Cerebellar cortex (tissue), 1 donor: ENCODE results near the gene NRCAM.
"Not testable (repeated sequence)": the region's sequence is repeated elsewhere in the genome, so short reads cannot be mapped to it uniquely, and the experiment has no call there.

Experiments
- DNase-seq: peaks from one replicate; pipeline ENCODE4 v3.0.0-alpha.2; 2015; ENCODE audit warnings: low spot score

NRCAM gene

GRCh38 chr7:108274447-108274846, 181.8 kb downstream of the NRCAM start:
- DNase-seq = not testable (repeated sequence)

DNA sequence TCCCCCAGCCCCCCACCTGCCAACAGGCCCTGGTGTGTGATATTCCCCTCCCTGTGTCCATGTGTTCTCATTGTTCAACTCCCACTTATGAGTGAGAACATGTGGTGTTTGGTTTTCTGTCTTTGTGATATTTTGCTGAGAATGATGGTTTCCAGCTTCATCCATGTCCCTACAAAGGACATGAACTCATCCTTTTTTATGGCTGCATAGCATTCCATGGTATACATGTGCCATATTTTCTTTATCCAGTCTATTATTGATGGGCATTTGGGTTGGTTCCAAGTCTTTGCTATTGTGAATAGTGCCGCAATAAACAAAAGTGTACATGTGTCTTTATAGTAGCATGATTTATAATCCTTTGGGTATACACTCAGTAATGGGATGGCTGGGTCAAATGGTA, 183.3 kb downstream of the NRCAM start:
- DNase-seq = not testable (repeated sequence)

- no peak for DNase-seq
Observed at GRCh38 chr7:108270385-108271015, 185.7 kb downstream of the NRCAM start.

DNA sequence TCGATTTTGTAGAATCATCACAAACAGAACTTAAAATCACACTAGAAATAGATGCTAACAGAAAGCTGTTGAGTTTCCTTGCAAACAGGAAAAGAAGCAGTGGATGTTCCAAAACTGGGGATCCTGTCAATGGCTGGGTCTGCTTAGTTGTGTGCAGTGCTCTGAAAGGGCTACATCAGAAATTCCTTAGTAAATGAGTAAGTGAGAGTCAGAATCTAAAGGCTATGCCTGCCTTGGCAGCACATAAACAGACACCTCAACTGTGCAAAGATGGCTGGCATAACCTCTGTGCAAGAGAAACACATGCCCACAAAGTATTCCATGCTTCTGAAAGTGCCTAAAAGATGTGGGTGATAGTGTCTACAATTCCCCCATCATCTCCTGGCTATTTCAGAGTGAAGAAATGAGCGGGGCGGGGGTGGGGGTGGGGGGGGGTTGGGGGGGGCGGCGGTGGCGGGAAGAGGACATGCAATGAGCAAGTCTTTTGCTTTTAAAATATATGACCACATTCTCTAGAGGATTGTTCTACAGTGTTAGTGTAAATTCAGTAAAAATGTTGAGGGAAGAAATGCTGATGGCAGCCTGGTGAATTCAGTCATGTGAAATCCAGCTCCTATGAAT, 187.9 kb downstream of the NRCAM start:
- DNase-seq = no peak

GRCh38 chr7:108267615-108268014, 188.6 kb downstream of the NRCAM start:
- DNase-seq = no peak

DNA sequence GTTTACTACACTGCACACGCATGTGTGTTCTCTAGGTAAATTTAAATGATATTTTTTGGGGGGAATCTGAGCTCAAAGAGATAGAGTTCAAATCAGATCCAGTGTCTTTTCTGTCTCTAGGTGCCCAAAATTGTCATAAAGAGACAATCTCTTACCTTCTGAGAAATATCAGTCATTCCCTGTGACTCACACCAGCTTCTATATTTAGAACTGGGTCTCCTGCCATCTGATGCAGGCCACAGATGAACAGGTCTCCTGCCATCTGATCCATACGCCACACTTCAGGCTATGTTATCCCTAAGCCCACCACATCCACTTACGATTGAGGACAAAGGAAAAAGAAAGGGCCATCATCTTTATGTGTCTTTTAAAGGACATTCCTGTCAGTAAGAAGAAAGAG, 189.7 kb downstream of the NRCAM start:
- DNase-seq = peak; percentile 38

GRCh38 chr7:108266035-108266434, 190.2 kb downstream of the NRCAM start:
- DNase-seq = peak; percentile 26

DNA sequence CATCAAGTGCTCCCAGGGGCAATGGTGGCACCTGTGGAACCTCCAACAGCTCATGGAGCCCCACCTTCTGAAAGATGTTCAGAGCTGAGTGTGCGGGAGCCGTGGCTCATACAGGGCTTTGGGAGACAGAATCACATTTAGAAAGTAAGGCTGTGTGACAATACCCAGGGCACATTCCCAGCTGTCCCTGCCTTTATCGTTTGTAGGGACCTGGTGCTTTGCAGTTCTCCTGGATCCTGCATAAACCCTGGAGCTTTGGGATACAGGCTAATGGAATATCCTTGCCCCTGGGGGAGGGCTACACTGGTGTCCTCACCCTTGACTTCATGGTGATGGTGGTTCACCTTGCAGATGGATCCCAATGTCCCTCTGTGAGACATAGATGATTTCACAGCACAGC, 191.2 kb downstream of the NRCAM start:
- DNase-seq = no peak

DNA sequence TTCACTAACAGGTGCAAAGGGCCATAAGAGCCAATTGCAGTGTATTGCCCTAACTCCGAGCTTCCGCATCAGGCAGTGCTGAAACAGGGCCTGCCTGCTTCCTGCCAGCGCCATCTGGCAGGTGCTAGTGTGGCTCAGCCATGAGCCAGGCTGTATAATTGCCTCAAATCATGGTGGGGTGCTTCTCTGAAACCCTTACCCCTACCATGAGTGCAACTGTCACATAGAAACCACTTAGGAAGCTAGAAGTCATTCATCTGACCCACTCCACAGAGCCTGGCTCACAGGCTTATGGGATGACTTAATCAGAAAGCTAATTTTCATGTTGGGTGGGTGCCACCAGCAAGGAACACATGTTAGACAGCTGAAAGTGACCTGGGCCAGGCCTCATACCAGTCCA, 192.8 kb downstream of the NRCAM start:
- peak; percentile 90 for DNase-seq

- DNase-seq = no peak
Observed at GRCh38 chr7:108261560-108262255, 194.5 kb downstream of the NRCAM start.

- DNase-seq = not testable (repeated sequence)
Observed at GRCh38 chr7:108259447-108259846, 196.8 kb downstream of the NRCAM start.

- no peak for DNase-seq
Observed at GRCh38 chr7:108257954-108258353, 198.3 kb downstream of the NRCAM start.

- DNase-seq = no peak
Observed at GRCh38 chr7:108254259-108254658, 202.0 kb downstream of the NRCAM start.

GRCh38 chr7:108253275-108254044, 202.8 kb downstream of the NRCAM start:
- no peak for DNase-seq

DNA sequence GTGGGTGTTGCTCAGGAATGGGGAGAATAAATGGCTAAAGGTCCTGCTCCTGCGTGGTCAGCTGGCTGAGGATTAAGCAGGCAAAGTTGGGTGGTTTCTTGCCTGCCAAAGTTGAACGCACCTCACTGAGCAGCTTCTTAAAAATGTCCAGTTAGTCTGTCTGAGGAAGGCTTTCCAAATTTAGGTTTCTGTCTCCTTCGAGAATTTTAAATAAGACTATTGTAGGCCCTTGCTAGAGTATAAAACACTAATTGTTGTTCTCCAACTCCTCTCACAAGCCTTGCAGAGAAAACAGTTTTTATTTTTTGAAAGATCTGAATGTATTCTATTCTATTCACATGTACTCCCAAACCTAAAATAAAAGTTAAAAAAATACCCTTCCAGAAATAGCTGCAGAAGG, 204.1 kb downstream of the NRCAM start:
- DNase-seq = no peak

- no peak for DNase-seq
Observed at GRCh38 chr7:108251700-108252099, 204.5 kb downstream of the NRCAM start.

DNA sequence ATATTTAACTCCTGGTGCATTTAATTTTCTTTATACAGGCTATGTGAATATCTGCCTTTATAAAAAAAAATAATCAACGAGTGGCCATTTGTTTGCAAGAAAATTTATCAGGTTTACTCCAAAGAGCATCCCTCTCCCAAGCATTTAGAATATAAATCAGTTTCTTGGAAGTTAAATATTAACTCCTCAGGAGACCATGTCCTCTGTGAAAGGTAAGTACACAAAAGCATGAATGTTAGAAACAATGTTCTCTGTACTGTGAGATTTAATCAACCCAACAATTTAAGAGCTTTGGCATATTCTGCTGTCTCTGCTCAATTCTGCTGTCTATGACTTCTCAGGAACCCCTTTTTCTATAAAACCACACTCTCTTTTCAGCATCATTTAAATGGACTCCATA, 206.8 kb downstream of the NRCAM start:
- no peak for DNase-seq

- DNase-seq = no peak
Observed at GRCh38 chr7:108248821-108249220, 207.4 kb downstream of the NRCAM start.

DNA sequence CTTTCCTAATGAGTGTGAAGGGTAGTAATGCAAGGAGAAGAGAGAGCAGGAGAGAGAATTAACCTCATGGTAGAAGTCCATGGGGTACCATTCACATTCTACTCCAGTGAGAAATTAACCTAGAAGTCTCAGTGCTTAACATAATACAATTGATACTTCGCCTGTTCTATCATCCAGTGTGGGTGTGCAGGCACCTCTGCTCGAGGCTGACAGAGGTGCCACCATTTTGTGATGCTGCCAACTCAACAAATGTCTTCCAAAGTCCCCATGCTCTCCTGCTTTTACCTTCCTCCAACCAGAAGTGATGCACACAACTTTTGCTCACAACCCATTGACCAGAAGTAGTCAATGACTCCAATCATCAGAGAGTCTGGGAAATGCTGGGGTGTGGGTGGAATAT, 207.8 kb downstream of the NRCAM start:
- DNase-seq = no peak

DNA sequence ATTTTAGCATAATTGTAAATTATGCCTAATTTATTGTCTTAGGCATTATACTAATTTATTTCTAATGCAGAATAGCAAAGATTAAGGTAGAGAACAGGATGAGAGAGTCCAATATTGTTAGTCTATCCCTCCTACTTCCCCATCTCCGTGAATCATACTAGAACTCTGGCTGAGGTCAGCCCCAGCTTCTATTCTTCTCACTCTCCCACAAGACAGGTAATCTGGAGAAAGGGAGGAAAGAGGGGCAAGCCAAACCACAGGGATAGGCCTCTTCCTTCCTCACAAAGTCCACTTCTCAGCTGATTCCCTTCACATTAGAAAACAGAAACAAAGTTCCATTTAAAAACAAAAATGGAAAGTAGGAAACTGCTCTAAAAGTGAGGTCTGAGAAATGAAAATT, 208.6 kb downstream of the NRCAM start:
- DNase-seq = no peak

DNA sequence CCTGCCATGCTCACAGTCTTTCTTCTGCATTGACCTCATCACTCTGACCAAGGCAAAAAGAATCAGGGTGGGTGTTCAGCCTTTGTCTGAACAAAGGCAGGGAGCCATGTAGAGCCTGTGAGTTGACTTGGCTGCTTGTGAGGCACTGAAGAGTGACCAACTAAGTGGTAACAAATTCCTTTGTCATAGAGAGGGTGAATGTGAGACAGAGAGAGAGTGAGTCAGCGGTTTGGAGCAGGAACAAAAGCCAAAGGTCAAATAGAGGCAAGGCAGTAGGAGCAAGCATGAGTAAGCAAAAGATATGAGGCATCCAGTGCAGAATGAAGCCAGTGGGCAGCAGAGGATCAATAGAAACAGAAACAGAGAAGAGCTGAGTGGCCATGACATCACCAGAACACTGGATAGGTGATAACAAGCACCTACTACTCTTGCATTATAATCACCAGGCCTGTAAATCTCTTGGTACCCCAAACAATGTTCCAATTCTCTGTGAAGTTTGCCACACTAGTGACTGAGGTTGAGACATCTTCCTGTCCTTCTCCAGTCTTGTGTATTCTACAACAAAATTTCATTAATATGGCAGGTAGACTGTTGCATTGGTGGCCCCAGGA, 209.9 kb downstream of the NRCAM start:
- no peak for DNase-seq

GRCh38 chr7:108245523-108246226, 210.6 kb downstream of the NRCAM start:
- no peak for DNase-seq
